Activated CD8-positive, alpha-beta T cell treated with anti-CD3 and anti-CD28 coated beads, Interleukin-2, amount 10 ng/mL, durations not matched to agents 7 days and 5 days (primary cell): ENCODE measurements around the gene MAP1S. TPM values are rescaled to one million over a fixed set of nuclear protein-coding genes. Genes with fewer than 3 reads are reported as not detected.

Experiments used
- ATAC-seq: fragments of 150-1000 bp; cut with Tn5 transposase; one replicate; pipeline ENCODE4 v1.10.0; 2021; ENCODE audit warnings: moderate library complexity
- CTCF ChIA-PET: fragments of 350-600 bp; sonication (Branson Sonifier 250); formaldehyde crosslinking; loops from one replicate; lab custom pipeline; 2021; ENCODE audit warnings: antibody characterized with exemption; lab: Charles Lee
- POLR2A ChIA-PET: fragments of 350-600 bp; sonication (Branson Sonifier 250); formaldehyde crosslinking; loops from one replicate; lab custom pipeline; 2021; ENCODE audit warnings: antibody characterized with exemption; lab: Charles Lee
- DNase-seq: peaks from one replicate; pipeline ENCODE4 v3.0.0-alpha.2; 2020
- H3K27ac Mint-ChIP-seq: one replicate; pipeline ENCODE4 v1.8.0; 2021; ENCODE audit warnings: mild to moderate bottlenecking, mixed read lengths
- H3K27me3 Mint-ChIP-seq: one replicate; pipeline ENCODE4 v1.8.0; 2021; ENCODE audit warnings: low read depth, mixed read lengths
- H3K36me3 Mint-ChIP-seq: one replicate; pipeline ENCODE4 v1.8.0; 2021; ENCODE audit warnings: low read depth, mixed read lengths
- H3K4me1 Mint-ChIP-seq: one replicate; pipeline ENCODE4 v1.8.0; 2021; ENCODE audit warnings: low read depth, mixed read lengths
- H3K4me3 Mint-ChIP-seq: one replicate; pipeline ENCODE4 v1.8.0; 2021; ENCODE audit warnings: mild to moderate bottlenecking, mixed read lengths
- H3K9me3 Mint-ChIP-seq: one replicate; pipeline ENCODE4 v1.8.0; 2022; ENCODE audit warnings: mixed read lengths; ENCODE audit not compliant: insufficient read depth
- total RNA-seq, 2 experiments: library from RNA; stranded (reverse); gene quantifications; one replicate each; pipeline ENCODE4 v1.2.3, GENCODE V29; 2021

MAP1S gene
- total RNA-seq, 2 experiments from 2014 or later: 79.0 to 83.8 TPM

DNA sequence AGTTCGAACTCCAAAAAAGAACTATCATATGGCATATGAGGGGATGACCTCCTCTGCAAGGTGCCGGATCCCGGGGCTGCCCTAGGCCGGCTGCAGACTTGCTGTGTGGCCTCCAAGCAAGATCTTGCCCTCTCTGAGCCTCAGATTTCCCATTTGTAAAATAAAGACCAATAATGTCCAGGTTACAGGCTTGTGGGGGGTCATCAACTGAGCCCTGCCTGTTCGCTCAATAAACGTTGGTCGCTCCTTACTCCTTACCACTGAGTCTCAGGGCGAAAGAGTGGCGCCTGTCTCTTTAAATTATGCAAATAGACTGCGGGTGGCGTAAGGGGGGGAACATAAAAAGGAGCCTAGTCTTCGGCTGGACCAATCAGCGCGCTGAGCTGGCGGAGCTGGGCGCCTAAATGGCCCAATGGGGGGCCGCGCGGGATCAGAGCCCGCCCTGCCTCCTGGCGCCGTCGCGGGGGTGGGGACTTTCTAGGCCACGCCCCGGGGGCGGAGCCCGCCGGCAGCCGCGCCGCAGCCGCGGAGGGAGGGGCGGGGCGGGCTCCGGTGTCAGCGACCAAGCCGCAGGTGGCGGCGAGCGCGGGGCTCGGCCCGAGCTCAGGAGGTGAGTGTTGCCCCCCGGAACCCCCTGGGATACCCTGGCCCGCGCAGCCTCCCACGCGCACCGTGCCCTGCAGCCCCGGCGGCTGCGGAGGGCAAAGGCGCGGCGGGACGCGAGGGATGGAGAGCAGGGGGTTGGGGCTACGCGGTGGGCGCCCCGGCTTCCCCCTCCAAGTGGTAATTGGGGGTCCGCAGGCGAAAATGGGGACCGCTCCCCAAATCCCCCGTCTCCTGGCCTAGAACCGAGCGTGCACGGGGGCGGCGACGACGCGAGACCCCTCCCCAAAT lies 28.2 kb downstream of the MAP1S start:
- peak overlapping the region; percentile 64 for H3K27ac Mint-ChIP-seq
- no peaks in the 10 kb centered on the region for H3K27me3 Mint-ChIP-seq
- ChIA-PET POLR2A (interaction anchor here (0.5 kb wide), 1 partner anchor 1444 kb away, joined by 3 read pairs; the partner anchor contains the start of genes BORCS8 and RFXANK), CTCF (interaction anchor here (1.0 to 1.5 kb wide), 2 partner anchors 107 to 112 kb away, joined by 3 to 4 read pairs; partner anchors contain the start of gene RPL18A)
- H3K36me3 Mint-ChIP-seq: peaks cover 7% of the 10 kb centered on the region
- H3K9me3 Mint-ChIP-seq: no peaks in the 10 kb centered on the region
- peak overlapping the region; percentile 94 for H3K4me3 Mint-ChIP-seq
- ATAC-seq: peak; percentile 92
- H3K4me1 Mint-ChIP-seq: peaks cover 51% of the 10 kb centered on the region
- peak; percentile 97 for DNase-seq

DNA sequence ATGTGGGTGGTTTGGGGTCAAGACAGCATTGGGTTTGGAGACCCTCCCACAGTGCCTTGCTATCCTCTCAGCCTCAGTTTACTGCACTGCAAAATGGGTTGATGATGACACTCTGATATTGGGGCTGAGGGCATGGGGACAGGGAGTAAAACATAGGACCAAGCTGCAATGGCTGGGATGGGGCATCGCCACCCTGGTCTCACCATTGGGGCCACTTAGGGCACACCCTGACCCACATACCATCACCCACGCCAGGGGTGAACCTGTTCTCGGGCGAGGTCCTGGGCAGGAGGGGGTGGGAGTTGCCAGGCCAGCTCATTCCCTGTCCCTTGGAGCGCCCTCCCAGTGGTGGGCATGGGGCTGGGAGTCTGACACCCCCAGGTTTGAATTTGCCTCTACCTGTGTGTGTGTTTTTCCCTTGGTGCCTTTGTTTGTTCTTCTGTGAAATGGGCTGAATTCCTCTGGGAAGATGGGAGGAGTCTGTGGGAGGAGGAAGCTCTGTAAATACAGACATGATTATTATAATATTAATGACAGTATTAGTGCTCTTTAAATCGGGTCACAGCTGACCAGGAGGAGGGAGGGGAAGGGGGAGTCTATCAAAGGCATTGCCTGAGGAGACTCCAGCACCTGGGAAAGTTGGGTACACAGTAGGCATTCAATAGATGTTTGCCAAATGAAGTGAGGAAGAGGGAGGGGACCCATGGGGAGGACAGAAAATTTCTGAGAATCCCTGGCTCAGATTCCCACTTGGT lies 29.8 kb downstream of the MAP1S start:
- Mint-ChIP-seq H3K4me3 (peak overlapping the region; percentile 94), H3K27ac (peak overlapping the region; percentile 77), H3K36me3 (peaks cover 13% of the 10 kb centered on the region), H3K4me1 (peaks cover 58% of the 10 kb centered on the region), H3K9me3 (no peaks in the 10 kb centered on the region), H3K27me3 (no peaks in the 10 kb centered on the region)
- ATAC-seq: no peak
- DNase-seq: no peak
- ChIA-PET CTCF (no interaction called here), POLR2A (no interaction called here)

DNA sequence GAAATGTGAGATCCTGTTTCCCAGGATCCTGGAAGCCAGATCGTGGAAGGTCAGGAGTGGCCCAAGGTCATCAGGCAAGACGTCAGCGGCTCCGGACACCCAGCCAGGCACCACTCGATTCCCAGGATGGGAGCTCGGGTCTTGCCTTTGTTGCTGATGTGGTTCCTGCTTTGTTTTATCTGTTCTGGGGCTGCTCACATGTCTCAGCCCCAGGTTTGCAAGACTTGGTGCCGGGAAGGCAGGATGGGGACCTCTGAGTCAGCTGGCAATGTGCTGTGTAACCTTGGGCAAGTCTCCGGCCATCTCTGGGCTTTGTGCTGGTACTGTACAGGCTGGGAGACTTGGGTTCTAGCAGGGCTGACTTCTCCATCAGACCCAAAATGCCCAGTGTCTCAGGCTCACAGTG lies 30.6 kb downstream of the MAP1S start:
- Mint-ChIP-seq H3K27ac (peak overlapping the region; percentile 77), H3K4me1 (peaks cover 61% of the 10 kb centered on the region), H3K27me3 (no peaks in the 10 kb centered on the region), H3K36me3 (peaks cover 21% of the 10 kb centered on the region), H3K9me3 (no peaks in the 10 kb centered on the region), H3K4me3 (peak overlapping the region; percentile 94)
- CTCF ChIA-PET: no interaction called here
- ATAC-seq (no peak), DNase-seq (peak; percentile 43)
- POLR2A ChIA-PET: interaction anchor here (1.0 to 1.4 kb wide), 2 partner anchors 9 to 109 kb away, joined by 3 to 7 read pairs; partner anchors contain the start of gene RPL18A

DNA sequence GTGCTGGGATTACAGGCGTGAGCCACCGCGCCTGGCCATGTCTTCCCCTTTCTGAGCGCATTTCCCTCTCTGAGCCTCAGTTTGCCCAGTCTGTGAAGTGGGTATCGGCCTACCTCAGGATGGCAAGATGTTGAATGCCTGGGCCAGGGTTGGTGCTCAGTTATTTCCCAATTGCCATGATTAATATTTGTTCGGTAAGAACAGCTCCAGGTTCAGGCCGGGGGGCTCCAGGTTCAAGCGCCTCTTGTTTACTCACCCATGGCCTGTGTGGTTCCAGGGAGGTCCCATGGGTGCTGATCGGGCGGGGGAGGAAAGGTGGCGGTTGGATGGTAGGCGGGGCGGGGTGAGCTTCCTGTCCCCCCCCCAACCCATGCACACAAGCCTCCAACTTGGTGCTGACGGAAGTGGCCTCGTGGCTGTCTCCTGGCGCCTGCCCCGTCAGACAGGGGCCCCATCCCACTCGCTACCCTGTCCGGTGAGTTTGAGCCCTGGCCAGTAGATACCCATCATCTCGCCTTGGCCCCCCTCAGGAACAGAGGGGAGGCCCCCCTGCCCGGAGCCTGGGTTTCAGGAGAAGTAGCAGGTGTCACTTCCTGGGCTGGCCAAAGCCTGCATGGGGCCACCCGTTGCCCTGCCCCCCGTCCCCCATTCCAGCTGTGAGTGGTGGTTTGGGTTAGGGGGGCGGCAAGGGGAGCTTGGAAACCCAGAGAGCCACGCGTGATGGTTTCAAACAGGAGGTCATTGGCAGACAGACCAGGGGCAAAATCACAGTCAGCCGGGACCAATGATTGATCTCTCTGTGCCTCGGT lies 32.0 kb downstream of the MAP1S start, which contains the start of gene FCHO1:
Gene FCHO1, plus strand, starts transcription at position 375 of the 809 bp plus-strand sequence. CDS start 3,688 bp downstream, outside the sequence.
- CTCF ChIA-PET: interaction anchor here (0.9 to 4.0 kb wide), 8 partner anchors 10 to 255 kb away, joined by 3 to 12 read pairs (median 4); partner anchors contain the start of genes MAP1S and RPL18A
- peaks cover 32% of the 10 kb centered on the region for H3K36me3 Mint-ChIP-seq
- peak; percentile 94 for DNase-seq
- peak within 1 kb of the TSS; percentile 96 for H3K27ac Mint-ChIP-seq
- no peaks in the 10 kb centered on the region for H3K27me3 Mint-ChIP-seq
- peaks cover 72% of the 10 kb centered on the region for H3K4me1 Mint-ChIP-seq
- peak within 1 kb of the TSS; percentile 94 for H3K4me3 Mint-ChIP-seq
- ATAC-seq: peak; percentile 71
- POLR2A ChIA-PET: interaction anchor here (0.6 to 1.8 kb wide), 9 partner anchors 10 to 182 kb away, joined by 3 to 9 read pairs (median 5); partner anchors contain the start of genes CCDC124, JAK3, MAP1S and RPL18A
- H3K9me3 Mint-ChIP-seq: no peaks in the 10 kb centered on the region

DNA sequence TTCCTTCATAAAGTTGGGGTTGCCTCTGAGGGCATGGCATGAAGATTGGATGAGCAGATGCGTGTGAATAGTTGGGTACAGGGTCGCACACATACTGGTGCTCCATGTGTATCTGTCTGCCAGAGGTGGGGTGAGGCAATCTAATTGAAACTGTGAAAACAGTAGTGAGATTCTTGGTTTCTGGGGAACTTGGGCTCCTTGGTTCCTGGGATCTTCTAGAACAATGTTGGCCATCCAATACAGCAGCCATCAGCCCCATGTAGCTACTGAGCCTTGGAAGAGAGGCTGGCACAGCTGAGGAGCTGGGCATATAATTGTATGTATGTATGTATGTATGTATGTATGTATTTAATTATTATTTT lies 32.6 kb downstream of the MAP1S start:
- CTCF ChIA-PET: interaction anchor here (1.1 to 4.0 kb wide), 6 partner anchors 10 to 147 kb away, joined by 3 to 12 read pairs (median 5); partner anchors contain the start of genes MAP1S and RPL18A
- no peak for ATAC-seq

GRCh38 chr19:17752865-17753639 lies 33.8 kb downstream of the MAP1S start:
- ChIA-PET CTCF (interaction anchor here (0.9 to 4.0 kb wide), 5 partner anchors 14 to 147 kb away, joined by 3 to 12 read pairs (median 4); partner anchors contain the start of gene RPL18A), POLR2A (interaction anchor here (1.3 kb wide), 1 partner anchor 97 kb away, joined by 3 read pairs; no protein-coding TSS in a partner anchor)
- Mint-ChIP-seq H3K9me3 (no peaks in the 10 kb centered on the region), H3K36me3 (peaks cover 43% of the 10 kb centered on the region), H3K27ac (no peak overlapping the region), H3K27me3 (no peaks in the 10 kb centered on the region), H3K4me3 (no peak overlapping the region), H3K4me1 (peaks cover 63% of the 10 kb centered on the region)
- DNase-seq: no peak
- ATAC-seq: no peak

More for the DNA sequence above, 32.6 kb downstream of the MAP1S start:
- peaks cover 69% of the 10 kb centered on the region for H3K4me1 Mint-ChIP-seq
- no peaks in the 10 kb centered on the region for H3K27me3 Mint-ChIP-seq
- peak overlapping the region; percentile 94 for H3K4me3 Mint-ChIP-seq
- POLR2A ChIA-PET: interaction anchor here (0.6 to 1.8 kb wide), 6 partner anchors 13 to 120 kb away, joined by 3 to 9 read pairs (median 4); partner anchors contain the start of genes MAP1S, RPL18A and SLC5A5
- DNase-seq: no peak
- peaks cover 36% of the 10 kb centered on the region for H3K36me3 Mint-ChIP-seq
- peak overlapping the region; percentile 96 for H3K27ac Mint-ChIP-seq
- no peaks in the 10 kb centered on the region for H3K9me3 Mint-ChIP-seq

- ChIA-PET POLR2A (interaction anchor here (2.3 kb wide), 1 partner anchor 12 kb away, joined by 8 read pairs; no protein-coding TSS in a partner anchor), CTCF (interaction anchor here (0.9 to 4.0 kb wide), 6 partner anchors 13 to 148 kb away, joined by 3 to 12 read pairs (median 4); partner anchors contain the start of gene RPL18A)
- H3K27ac Mint-ChIP-seq: no peak overlapping the region
- no peaks in the 10 kb centered on the region for H3K9me3 Mint-ChIP-seq
- peaks cover 48% of the 10 kb centered on the region for H3K36me3 Mint-ChIP-seq
- H3K27me3 Mint-ChIP-seq: no peaks in the 10 kb centered on the region
- no peak overlapping the region for H3K4me3 Mint-ChIP-seq
- DNase-seq: no peak
- H3K4me1 Mint-ChIP-seq: peaks cover 55% of the 10 kb centered on the region
- no peak for ATAC-seq
Measured at GRCh38 chr19:17753976-17754375, 34.7 kb downstream of the MAP1S start.

DNA sequence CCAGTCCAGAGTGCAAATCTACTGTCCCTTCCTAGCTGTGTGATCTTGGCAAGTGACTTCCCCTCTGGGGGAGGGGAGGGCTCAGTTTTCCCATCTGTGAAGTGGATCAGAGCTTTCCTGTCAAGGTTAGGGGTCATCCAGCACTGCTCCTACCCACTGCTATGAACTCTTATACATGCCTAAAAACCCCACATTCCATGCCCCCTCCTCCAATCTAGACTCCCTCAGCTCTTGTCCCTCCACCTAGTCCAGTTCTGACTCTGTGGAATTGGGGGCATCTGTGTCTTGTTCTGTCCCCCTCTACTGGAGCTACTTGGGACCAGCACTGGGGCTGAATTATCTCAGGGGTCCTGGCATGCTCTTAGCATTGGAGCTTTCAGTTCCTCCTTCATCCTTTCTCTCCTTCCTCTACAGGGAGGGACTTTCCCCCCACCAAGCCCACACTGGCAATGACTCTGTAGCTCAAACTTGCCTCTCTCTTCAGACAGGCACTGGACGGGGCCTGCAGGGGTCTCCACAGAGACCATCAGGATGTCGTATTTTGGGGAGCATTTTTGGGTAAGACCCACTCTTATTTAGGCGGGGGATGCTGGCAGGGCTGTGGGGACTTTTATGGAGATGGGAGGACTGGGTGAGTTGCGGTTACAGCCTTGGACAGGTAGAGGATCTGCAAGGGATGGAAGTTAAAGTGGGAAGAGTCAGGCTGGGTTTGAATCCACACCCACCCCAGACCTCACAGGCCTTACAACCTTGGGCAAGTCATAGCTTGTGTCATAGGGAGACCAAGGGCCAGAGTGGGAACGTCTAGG lies 35.6 kb downstream of the MAP1S start:
- Mint-ChIP-seq H3K36me3 (peaks cover 50% of the 10 kb centered on the region), H3K27me3 (no peaks in the 10 kb centered on the region), H3K9me3 (no peaks in the 10 kb centered on the region), H3K27ac (peak overlapping the region; percentile 70), H3K4me1 (peaks cover 48% of the 10 kb centered on the region), H3K4me3 (no peak overlapping the region)
- POLR2A ChIA-PET: interaction anchor here (2.3 kb wide), 1 partner anchor 13 kb away, joined by 8 read pairs; no protein-coding TSS in a partner anchor
- CTCF ChIA-PET: interaction anchor here (0.9 to 4.0 kb wide), 6 partner anchors 12 to 105 kb away, joined by 3 to 12 read pairs (median 4); partner anchors contain the start of gene RPL18A
- DNase-seq (no peak), ATAC-seq (no peak)

DNA sequence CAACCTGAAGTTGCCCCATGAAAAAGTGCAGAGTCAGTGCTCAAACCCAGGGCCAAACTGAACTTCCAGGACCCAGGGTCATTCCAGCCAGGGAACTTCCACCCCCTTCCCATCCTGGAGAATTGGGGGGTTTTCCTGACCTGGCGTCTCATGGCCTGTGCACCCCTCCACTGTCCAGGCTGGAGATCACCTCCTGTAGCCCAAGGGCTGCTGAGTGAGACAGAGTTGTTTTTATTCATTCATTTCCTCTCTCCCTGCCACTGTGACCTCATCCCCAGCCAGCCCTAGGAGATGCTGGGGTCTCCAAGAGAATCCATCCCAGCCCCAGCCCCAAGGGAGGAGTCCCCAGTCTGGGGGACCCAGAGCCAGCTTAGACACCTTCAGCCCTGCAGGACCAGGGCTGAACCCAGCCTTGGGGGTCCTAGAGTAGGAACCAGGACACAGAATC lies 36.2 kb downstream of the MAP1S start:
- H3K27ac Mint-ChIP-seq: peak overlapping the region; percentile 70
- no peak overlapping the region for H3K4me3 Mint-ChIP-seq
- H3K9me3 Mint-ChIP-seq: no peaks in the 10 kb centered on the region
- H3K36me3 Mint-ChIP-seq: peaks cover 54% of the 10 kb centered on the region
- H3K27me3 Mint-ChIP-seq: no peaks in the 10 kb centered on the region
- peaks cover 42% of the 10 kb centered on the region for H3K4me1 Mint-ChIP-seq
- ChIA-PET CTCF (interaction anchor here (1.4 to 2.7 kb wide), 3 partner anchors 19 to 104 kb away, joined by 4 to 12 read pairs (median 5); partner anchors contain the start of gene RPL18A), POLR2A (interaction anchor here (2.3 kb wide), 1 partner anchor 13 kb away, joined by 8 read pairs; no protein-coding TSS in a partner anchor)
- ATAC-seq: no peak
- DNase-seq: no peak
